ENCODE results near the gene PNO1. TPM values are rescaled to one million over a fixed set of nuclear protein-coding genes. Genes with fewer than 3 reads are reported as not detected.

Gene PNO1
- polyA plus RNA-seq, 6 donors from 2014 or later, result 17.2 to 33.2 (median 19.5) TPM

- DNase-seq (no peak), ATAC-seq (ENCODE audit: low read depth in 2 of 2) (peak in 1 of 2 donors; percentile 52)
- Mint-ChIP-seq H3K9me3 (no peaks in the 10 kb centered on the region), H3K27me3 (no peaks in the 10 kb centered on the region), H3K4me3 (no peak overlapping the region), H3K27ac (peak overlapping the region in 5 of 6 donors; percentile 20 to 79 (median 54)), H3K36me3 (peaks cover 13 to 16% of the 10 kb centered on the region in 2 donors), H3K4me1 (peaks cover 28 to 47% (median 44%) of the 10 kb centered on the region in 3 donors)
Observed at GRCh38 chr2:68189991-68190784, 32.5 kb downstream of the PNO1 start.

DNA sequence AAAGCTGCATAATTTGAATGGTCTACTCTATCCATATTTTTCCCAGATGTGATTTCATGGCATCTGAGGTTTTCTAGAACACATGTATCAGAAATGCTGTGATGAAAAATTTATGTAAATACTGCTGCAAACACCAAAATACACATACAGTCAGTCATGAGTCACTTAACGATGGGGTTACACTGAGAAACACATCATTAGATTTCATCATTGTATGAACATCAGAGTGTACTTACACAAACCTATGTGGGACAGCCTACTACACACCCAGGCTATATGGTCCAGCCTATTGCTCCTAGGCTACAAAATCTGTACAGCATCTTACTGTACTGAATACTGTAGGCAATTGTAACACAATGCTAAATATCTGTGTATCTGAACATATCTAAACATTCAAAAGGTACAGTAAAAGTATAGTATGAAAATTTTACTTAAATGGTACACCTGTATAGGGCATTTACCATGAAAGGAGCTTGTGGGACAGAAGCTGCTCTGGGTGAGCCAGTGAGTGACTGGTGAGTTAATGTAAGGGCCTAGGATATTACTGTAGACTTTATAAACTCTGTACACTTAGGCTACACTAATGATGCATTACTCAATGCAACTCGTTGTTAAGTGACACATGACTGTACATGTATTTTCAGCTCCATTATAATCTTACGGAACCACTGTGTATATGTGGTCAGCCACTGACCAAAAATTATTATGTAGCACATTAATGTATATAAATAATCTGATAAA, 33.5 kb downstream of the PNO1 start:
- Mint-ChIP-seq H3K9me3 (no peaks in the 10 kb centered on the region), H3K27me3 (no peaks in the 10 kb centered on the region), H3K4me1 (peaks cover 33 to 51% (median 49%) of the 10 kb centered on the region in 3 donors), H3K4me3 (no peak overlapping the region), H3K36me3 (peaks cover 6 to 11% of the 10 kb centered on the region in 2 donors), H3K27ac (peak overlapping the region in 4 of 6 donors; percentile 19 to 62 (median 40))
- DNase-seq, result no peak
- no peak for ATAC-seq (ENCODE audit: low read depth in 2 of 2)

DNA sequence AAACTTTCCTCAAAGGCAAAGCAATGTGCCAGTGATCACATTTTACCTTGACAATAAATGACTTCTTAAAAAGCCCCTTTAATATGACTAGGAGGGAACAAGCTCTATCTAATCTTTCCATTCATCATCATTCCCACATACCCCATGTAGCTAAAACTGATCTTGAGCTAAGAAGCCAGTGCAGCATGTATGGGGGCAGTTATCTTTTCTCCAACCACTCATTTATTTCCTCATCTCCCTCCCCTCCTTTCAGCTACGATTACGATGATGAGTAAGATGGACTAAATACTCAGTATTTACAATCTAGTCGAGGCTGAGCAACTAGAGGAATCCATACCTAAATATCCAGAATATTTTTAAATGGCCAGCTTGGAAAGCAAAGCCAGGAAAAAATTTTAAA, 35.5 kb downstream of the PNO1 start:
- no peak overlapping the region for H3K4me3 Mint-ChIP-seq
- H3K27ac Mint-ChIP-seq, result peak overlapping the region in 1 of 6 donors; percentile 53
- DNase-seq, result no peak
- H3K9me3 Mint-ChIP-seq, result no peaks in the 10 kb centered on the region
- ATAC-seq (ENCODE audit: low read depth in 2 of 2), result no peak
- H3K36me3 Mint-ChIP-seq, result no peaks in the 10 kb centered on the region
- H3K4me1 Mint-ChIP-seq, result peaks cover 31 to 51% (median 46%) of the 10 kb centered on the region in 3 donors
- no peaks in the 10 kb centered on the region for H3K27me3 Mint-ChIP-seq

DNA sequence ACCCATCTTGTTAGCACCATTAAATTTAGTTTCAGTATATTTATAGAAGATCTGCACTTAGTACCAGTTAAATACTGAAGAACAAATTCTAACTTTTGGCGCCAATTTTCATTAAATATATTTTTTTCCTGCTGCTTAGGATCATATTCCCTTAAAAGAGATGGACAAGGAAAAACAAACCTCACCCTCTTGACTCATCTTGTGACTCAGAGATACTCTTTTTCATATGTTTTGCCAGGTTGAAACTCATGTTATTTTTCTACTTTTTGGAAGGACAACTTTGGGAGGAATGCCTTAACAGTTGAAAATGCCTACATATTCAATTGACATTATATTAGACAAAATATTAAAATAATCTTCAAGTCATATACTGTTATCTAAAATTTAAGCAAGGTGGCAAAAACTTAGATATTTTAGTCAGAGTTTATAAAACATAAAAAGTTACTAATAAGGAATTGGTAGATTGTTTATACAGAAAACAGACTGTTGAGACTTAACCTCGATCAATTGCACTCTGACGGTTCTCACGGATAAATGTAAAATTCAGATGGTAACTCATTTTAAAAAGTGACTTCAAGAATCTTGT, 36.2 kb downstream of the PNO1 start:
- Mint-ChIP-seq H3K27me3 (no peaks in the 10 kb centered on the region), H3K9me3 (no peaks in the 10 kb centered on the region), H3K4me1 (peaks cover 29 to 49% (median 41%) of the 10 kb centered on the region in 3 donors), H3K4me3 (no peak overlapping the region), H3K27ac (peak overlapping the region in 2 of 6 donors; percentile 15 to 61), H3K36me3 (no peaks in the 10 kb centered on the region)
- DNase-seq, result no peak
- no peak for ATAC-seq (ENCODE audit: low read depth in 2 of 2)

- no peaks in the 10 kb centered on the region for H3K36me3 Mint-ChIP-seq
- ATAC-seq (ENCODE audit: low read depth in 2 of 2) (no peak), DNase-seq (no peak)
- peaks cover 30 to 52% (median 44%) of the 10 kb centered on the region in 3 donors for H3K4me1 Mint-ChIP-seq
- H3K27me3 Mint-ChIP-seq, result no peaks in the 10 kb centered on the region
- peak overlapping the region in 1 of 8 donors; percentile 4 for H3K4me3 Mint-ChIP-seq
- H3K9me3 Mint-ChIP-seq, result no peaks in the 10 kb centered on the region
- H3K27ac Mint-ChIP-seq, result peak overlapping the region in 1 of 6 donors; percentile 74
Observed at GRCh38 chr2:68195096-68195495, 37.4 kb downstream of the PNO1 start.

DNA sequence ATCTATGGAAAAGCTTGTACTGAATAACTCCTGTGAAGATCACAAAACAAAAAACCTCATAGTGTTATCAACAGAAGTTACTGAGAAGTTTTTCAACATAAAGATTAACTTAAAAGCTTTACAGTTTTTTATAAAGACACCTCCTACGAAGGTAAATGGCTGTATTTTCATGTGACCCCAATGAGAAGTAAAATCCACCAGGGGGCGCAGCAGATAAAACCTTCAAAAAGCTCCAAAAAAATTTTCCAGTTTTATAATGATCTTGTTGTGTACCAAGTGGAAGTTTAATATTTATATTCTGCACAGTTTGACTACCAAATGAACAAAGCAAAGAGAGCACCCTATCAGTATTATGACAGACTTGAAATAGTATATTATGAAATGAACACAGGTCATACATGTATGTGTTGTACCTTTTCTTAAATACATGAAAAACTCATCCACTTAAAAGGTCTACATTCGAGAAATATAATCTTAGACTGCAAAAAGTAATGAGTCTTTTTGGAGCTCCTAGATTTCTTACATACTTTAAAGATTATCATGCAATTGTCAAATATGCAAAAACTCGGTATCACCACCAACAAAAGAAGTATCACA, 38.5 kb downstream of the PNO1 start:
- H3K27ac Mint-ChIP-seq, result peak overlapping the region in 3 of 6 donors; percentile 6 to 94 (median 25)
- H3K4me3 Mint-ChIP-seq, result no peak overlapping the region
- peaks cover 41 to 55% (median 52%) of the 10 kb centered on the region in 3 donors for H3K4me1 Mint-ChIP-seq

DNA sequence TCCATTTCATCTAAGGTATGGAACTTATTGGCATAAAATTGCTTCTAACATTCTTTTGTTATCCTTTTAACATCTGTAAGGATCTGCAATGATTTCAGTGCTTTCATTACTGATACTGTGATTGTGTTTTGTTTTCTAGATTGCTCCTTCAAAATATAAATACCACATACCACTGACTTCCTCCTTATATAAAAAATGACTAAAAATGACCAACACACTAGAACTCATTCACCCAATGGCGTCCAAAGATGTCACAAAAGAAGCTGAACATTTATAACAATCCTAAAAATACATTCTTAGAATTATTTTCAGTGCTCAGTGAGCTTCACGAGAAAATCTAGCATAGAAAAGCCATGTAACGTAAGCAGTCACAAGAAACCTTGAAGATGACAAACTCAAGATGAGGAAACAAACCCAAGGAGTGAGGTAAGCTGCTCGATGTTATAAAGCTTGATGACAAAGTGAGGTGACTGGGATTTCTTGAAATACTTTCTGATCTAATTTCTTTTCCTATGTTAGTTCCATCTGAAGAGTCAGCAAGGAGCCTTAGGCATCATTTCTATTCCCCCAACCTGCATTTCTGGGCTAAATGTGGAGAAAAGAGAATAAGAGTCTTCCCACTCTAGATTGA, 42.6 kb downstream of the PNO1 start:
- H3K9me3 Mint-ChIP-seq, result no peaks in the 10 kb centered on the region
- DNase-seq, result no peak
- H3K27ac Mint-ChIP-seq, result peak overlapping the region in 5 of 6 donors; percentile 21 to 66 (median 54)
- peaks cover 0 to 4% of the 10 kb centered on the region in 2 donors for H3K36me3 Mint-ChIP-seq
- peak in 1 of 2 donors; percentile 27 for ATAC-seq (ENCODE audit: low read depth in 2 of 2)
- H3K4me1 Mint-ChIP-seq, result peaks cover 39 to 64% (median 62%) of the 10 kb centered on the region in 3 donors
- no peaks in the 10 kb centered on the region for H3K27me3 Mint-ChIP-seq
- H3K4me3 Mint-ChIP-seq, result no peak overlapping the region

More for the DNA sequence above, 38.5 kb downstream of the PNO1 start:
- no peaks in the 10 kb centered on the region for H3K36me3 Mint-ChIP-seq
- ATAC-seq (ENCODE audit: low read depth in 2 of 2) (peak; percentile 38 to 67), DNase-seq (peak; percentile 37)
- H3K9me3 Mint-ChIP-seq, result no peaks in the 10 kb centered on the region
- no peaks in the 10 kb centered on the region for H3K27me3 Mint-ChIP-seq

DNA sequence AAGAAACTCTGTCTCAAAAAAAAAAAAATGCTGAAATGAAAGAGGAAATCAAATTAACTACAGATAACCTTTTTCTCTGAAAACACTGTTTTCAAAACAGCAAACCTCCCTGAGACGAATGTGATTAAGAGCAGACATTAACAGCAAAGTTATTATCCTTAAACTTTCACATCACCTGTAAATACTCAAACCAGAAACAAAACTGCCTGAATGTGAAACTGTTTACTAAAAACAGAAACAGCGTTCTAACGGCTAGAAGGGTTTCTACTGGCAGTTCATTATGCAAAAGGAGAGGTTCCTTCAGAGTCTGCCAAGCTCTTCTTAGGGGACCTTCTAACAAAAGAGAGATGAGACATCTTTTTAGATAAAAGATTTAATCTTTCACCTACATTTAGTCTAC, 45.9 kb downstream of the PNO1 start:
- H3K27ac Mint-ChIP-seq, result peak overlapping the region; percentile 12 to 86 (median 64)
- H3K27me3 Mint-ChIP-seq, result no peaks in the 10 kb centered on the region
- H3K4me1 Mint-ChIP-seq, result peaks cover 48 to 72% (median 70%) of the 10 kb centered on the region in 3 donors
- H3K4me3 Mint-ChIP-seq, result peak overlapping the region in 7 of 8 donors; percentile 9 to 67 (median 49)
- no peak for DNase-seq
- H3K9me3 Mint-ChIP-seq, result no peaks in the 10 kb centered on the region
- ATAC-seq (ENCODE audit: low read depth in 2 of 2), result peak; percentile 71 to 73
- peaks cover 0 to 9% of the 10 kb centered on the region in 2 donors for H3K36me3 Mint-ChIP-seq

GRCh38 chr2:68206793-68207192, 49.1 kb downstream of the PNO1 start:
- H3K4me1 Mint-ChIP-seq, result peaks cover 47 to 67% (median 64%) of the 10 kb centered on the region in 3 donors
- no peaks in the 10 kb centered on the region for H3K9me3 Mint-ChIP-seq
- peak; percentile 42 to 45 for ATAC-seq (ENCODE audit: low read depth in 2 of 2)
- no peak for DNase-seq
- no peaks in the 10 kb centered on the region for H3K27me3 Mint-ChIP-seq
- peak overlapping the region in 4 of 6 donors; percentile 10 to 81 (median 77) for H3K27ac Mint-ChIP-seq
- H3K36me3 Mint-ChIP-seq, result peaks cover 4 to 9% of the 10 kb centered on the region in 2 donors
- H3K4me3 Mint-ChIP-seq, result peak overlapping the region in 3 of 8 donors; percentile 12 to 18 (median 18)

DNA sequence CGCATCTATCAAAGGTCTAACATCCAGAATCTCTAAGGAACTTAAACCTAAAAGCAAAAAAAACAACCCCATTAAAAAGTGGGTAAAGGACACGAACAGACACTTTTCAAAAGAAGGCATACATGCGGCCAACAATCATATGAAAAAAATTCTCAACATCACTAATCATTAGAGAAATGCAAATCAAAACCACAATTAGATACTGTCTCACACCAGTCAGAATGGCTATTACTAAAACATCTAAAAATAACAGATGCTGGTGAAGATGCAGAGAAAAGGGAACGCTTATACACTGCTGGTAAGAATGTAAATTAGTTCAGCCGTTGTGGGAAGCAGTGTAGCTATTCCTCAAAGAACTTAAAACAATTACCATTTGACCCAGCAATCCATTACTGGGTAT, 56.7 kb downstream of the PNO1 start:
- H3K27me3 Mint-ChIP-seq, result no peaks in the 10 kb centered on the region
- peak in 1 of 2 donors; percentile 48 for ATAC-seq (ENCODE audit: low read depth in 2 of 2)
- H3K4me3 Mint-ChIP-seq, result peak overlapping the region in 1 of 8 donors; percentile 33
- no peaks in the 10 kb centered on the region for H3K9me3 Mint-ChIP-seq
- no peak for DNase-seq
- H3K27ac Mint-ChIP-seq, result peak overlapping the region in 3 of 6 donors; percentile 17 to 90 (median 77)
- H3K4me1 Mint-ChIP-seq, result peaks cover 43 to 67% (median 57%) of the 10 kb centered on the region in 3 donors
- H3K36me3 Mint-ChIP-seq, result peaks cover 5 to 17% of the 10 kb centered on the region in 2 donors

DNA sequence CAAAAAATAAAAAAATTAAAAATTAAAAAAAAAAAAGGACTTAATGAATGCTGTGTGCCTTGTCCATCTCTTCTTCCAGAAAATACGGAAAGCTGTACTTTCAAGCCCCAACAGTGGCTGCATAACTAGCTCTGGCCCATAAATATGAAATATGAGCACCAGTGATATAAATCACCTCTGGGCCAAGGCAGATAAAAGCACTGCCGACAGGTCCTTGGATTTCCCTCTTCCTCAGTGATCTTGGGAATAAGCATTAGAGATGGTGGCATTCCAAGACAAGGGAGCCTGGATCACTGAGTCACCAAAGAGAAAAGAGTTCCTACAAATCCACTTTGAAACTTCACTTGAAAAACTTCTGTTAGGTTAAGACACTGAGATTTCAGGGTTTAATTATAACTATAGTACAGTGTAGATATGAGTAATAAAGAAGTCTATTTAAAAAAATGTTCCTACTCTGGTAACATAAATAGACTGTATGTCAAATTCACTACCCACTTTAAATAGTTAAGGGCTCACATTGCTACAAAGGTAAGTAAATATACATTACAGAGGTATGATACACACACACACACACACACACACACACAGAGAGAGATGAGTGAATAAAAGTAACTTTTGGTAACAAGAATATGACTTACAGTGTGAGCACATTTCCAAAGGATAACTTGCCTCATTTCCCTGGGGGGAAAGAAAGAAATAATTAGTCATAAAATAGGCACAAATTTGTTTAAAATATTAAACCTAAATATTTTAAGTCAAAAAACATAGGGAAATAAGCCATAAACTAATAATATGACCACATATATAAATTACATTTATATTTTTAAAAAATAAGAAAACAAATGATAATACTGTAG, 59.0 kb downstream of the PNO1 start:
- Mint-ChIP-seq H3K27ac (peak overlapping the region in 3 of 6 donors; percentile 9 to 78 (median 23)), H3K27me3 (no peaks in the 10 kb centered on the region), H3K4me3 (peak overlapping the region in 2 of 8 donors; percentile 6 to 26), H3K4me1 (peaks cover 42 to 70% (median 66%) of the 10 kb centered on the region in 3 donors), H3K36me3 (peaks cover 5 to 14% of the 10 kb centered on the region in 2 donors), H3K9me3 (peaks cover 0 to 1% (median 0%) of the 10 kb centered on the region in 7 donors)
- ATAC-seq (ENCODE audit: low read depth in 2 of 2), result no peak
- no peak for DNase-seq

GRCh38 chr2:68217729-68218128, 60.0 kb downstream of the PNO1 start:
- Mint-ChIP-seq H3K4me1 (peaks cover 48 to 73% (median 67%) of the 10 kb centered on the region in 3 donors), H3K36me3 (peaks cover 8 to 11% of the 10 kb centered on the region in 2 donors), H3K27me3 (no peaks in the 10 kb centered on the region), H3K9me3 (peaks cover 0 to 1% (median 0%) of the 10 kb centered on the region in 7 donors), H3K27ac (peak overlapping the region in 1 of 6 donors; percentile 49), H3K4me3 (no peak overlapping the region)
- no peak for DNase-seq
- ATAC-seq (ENCODE audit: low read depth in 2 of 2), result no peak
